HEK293 (cell line): Measurements from ENCODE around the gene MAML3.

Experiments used
- KLF10 ChIP-seq: fragments of 450-650 bp; IDR thresholded peaks from 2 replicates; pipeline ENCODE4 v1.5.1; 2018; ENCODE audit warnings: missing biosample characterization, mild to moderate bottlenecking, missing genetic modification characterization
- ZBTB21 ChIP-seq: fragments of 450-650 bp; formaldehyde crosslinking; IDR thresholded peaks from 2 replicates; pipeline ENCODE4 v1.5.1; 2017; ENCODE audit warnings: missing biosample characterization, missing genetic modification characterization
- ZBTB7A ChIP-seq: fragments of 450-650 bp; formaldehyde crosslinking; IDR thresholded peaks from 2 replicates; pipeline ENCODE4 v1.5.1; 2016; ENCODE audit warnings: low read depth, missing biosample characterization, missing genetic modification characterization
- TF ChIP-seq, protein P1 (sequence below): fragments of 450-650 bp; formaldehyde crosslinking; IDR thresholded peaks from 2 replicates; pipeline ENCODE4 v1.5.1; 2016; ENCODE audit warnings: missing biosample characterization, missing genetic modification characterization
- TF ChIP-seq, protein P2 (sequence below): fragments of 450-650 bp; formaldehyde crosslinking; IDR thresholded peaks from 2 replicates; pipeline ENCODE4 v1.5.1; 2016; ENCODE audit warnings: missing biosample characterization, missing genetic modification characterization
- TF ChIP-seq, protein P3 (sequence below): fragments of 450-650 bp; formaldehyde crosslinking; IDR thresholded peaks from 2 replicates; pipeline ENCODE4 v1.5.1; 2016; ENCODE audit warnings: missing biosample characterization, missing genetic modification characterization, low read depth

DNA sequence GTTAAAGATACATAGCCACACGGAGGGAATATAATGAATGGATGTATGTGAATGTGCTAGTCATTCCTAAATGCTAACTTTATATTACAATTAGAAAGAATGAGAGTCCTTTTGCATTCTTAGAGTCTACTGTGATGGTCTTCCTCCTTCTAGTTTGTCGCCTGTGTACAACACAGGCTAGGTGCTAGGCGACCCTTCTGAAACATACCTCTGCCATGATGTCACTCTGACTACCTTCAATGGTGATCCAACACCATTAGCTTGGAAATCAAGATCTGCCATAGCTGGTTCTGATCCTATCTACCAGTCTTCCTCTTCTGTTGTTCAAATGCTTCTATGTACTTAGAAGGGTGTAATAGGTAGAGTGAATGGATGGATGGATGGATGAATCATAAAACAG is 337.1 kb downstream of the MAML3 start:
- no peak for TF ChIP-seq ZBTB7A (tag by site-specific recombination)
- TF ChIP-seq ZBTB21 (tag by site-specific recombination): no peak
- TF ChIP-seq, protein P1, sequence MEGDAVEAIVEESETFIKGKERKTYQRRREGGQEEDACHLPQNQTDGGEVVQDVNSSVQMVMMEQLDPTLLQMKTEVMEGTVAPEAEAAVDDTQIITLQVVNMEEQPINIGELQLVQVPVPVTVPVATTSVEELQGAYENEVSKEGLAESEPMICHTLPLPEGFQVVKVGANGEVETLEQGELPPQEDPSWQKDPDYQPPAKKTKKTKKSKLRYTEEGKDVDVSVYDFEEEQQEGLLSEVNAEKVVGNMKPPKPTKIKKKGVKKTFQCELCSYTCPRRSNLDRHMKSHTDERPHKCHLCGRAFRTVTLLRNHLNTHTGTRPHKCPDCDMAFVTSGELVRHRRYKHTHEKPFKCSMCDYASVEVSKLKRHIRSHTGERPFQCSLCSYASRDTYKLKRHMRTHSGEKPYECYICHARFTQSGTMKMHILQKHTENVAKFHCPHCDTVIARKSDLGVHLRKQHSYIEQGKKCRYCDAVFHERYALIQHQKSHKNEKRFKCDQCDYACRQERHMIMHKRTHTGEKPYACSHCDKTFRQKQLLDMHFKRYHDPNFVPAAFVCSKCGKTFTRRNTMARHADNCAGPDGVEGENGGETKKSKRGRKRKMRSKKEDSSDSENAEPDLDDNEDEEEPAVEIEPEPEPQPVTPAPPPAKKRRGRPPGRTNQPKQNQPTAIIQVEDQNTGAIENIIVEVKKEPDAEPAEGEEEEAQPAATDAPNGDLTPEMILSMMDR: no peak
- TF ChIP-seq, protein P2, sequence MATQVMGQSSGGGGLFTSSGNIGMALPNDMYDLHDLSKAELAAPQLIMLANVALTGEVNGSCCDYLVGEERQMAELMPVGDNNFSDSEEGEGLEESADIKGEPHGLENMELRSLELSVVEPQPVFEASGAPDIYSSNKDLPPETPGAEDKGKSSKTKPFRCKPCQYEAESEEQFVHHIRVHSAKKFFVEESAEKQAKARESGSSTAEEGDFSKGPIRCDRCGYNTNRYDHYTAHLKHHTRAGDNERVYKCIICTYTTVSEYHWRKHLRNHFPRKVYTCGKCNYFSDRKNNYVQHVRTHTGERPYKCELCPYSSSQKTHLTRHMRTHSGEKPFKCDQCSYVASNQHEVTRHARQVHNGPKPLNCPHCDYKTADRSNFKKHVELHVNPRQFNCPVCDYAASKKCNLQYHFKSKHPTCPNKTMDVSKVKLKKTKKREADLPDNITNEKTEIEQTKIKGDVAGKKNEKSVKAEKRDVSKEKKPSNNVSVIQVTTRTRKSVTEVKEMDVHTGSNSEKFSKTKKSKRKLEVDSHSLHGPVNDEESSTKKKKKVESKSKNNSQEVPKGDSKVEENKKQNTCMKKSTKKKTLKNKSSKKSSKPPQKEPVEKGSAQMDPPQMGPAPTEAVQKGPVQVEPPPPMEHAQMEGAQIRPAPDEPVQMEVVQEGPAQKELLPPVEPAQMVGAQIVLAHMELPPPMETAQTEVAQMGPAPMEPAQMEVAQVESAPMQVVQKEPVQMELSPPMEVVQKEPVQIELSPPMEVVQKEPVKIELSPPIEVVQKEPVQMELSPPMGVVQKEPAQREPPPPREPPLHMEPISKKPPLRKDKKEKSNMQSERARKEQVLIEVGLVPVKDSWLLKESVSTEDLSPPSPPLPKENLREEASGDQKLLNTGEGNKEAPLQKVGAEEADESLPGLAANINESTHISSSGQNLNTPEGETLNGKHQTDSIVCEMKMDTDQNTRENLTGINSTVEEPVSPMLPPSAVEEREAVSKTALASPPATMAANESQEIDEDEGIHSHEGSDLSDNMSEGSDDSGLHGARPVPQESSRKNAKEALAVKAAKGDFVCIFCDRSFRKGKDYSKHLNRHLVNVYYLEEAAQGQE (tag by site-specific recombination): no peak
- TF ChIP-seq KLF10 (tag by site-specific recombination): no peak
- TF ChIP-seq, protein P3, sequence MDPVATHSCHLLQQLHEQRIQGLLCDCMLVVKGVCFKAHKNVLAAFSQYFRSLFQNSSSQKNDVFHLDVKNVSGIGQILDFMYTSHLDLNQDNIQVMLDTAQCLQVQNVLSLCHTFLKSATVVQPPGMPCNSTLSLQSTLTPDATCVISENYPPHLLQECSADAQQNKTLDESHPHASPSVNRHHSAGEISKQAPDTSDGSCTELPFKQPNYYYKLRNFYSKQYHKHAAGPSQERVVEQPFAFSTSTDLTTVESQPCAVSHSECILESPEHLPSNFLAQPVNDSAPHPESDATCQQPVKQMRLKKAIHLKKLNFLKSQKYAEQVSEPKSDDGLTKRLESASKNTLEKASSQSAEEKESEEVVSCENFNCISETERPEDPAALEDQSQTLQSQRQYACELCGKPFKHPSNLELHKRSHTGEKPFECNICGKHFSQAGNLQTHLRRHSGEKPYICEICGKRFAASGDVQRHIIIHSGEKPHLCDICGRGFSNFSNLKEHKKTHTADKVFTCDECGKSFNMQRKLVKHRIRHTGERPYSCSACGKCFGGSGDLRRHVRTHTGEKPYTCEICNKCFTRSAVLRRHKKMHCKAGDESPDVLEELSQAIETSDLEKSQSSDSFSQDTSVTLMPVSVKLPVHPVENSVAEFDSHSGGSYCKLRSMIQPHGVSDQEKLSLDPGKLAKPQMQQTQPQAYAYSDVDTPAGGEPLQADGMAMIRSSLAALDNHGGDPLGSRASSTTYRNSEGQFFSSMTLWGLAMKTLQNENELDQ (tag by site-specific recombination): no peak
